OCI-LY7 (cell line): ENCODE data around the gene FSD2.

ENCODE experiments used
- EZH2phosphoT487 ChIP-seq: fragments of 200-600 bp; sonication (generic); IDR thresholded peaks from 2 replicates; pipeline ENCODE4 v1.6.1; 2018; ENCODE audit warnings: low read depth, borderline replicate concordance, mild to moderate bottlenecking, mixed run types, antibody characterized with exemption, low read length, moderate library complexity, mixed read lengths
- TF ChIP-seq, protein P1 (sequence below): fragments of 200-600 bp; sonication (generic); conservative IDR thresholded peaks from 2 replicates; pipeline ENCODE4 v1.5.1; 2014; ENCODE audit warnings: mild to moderate bottlenecking, antibody characterized with exemption, low read length, moderate library complexity, mixed read lengths

DNA sequence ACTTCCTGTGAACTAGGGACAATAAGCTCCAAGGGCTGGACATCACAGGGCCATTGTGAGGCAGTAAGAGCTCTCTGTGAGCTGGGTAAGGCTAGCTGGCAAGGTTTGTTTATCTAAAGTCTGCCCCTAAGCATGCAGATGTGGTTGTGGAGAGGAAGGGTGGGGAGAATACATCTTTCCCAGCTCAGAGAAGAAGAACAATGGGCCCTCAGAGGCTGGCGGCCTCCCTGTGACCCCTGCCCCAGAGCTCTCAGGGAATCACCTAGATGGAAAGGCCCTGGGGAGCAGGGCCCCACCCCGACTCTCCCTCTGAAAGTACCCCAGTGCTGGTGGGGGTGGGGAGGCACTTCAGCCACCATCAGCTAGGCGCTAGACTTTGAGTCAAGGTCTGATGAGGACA, 91.9 kb downstream of the FSD2 start:
- TF ChIP-seq, protein P1, sequence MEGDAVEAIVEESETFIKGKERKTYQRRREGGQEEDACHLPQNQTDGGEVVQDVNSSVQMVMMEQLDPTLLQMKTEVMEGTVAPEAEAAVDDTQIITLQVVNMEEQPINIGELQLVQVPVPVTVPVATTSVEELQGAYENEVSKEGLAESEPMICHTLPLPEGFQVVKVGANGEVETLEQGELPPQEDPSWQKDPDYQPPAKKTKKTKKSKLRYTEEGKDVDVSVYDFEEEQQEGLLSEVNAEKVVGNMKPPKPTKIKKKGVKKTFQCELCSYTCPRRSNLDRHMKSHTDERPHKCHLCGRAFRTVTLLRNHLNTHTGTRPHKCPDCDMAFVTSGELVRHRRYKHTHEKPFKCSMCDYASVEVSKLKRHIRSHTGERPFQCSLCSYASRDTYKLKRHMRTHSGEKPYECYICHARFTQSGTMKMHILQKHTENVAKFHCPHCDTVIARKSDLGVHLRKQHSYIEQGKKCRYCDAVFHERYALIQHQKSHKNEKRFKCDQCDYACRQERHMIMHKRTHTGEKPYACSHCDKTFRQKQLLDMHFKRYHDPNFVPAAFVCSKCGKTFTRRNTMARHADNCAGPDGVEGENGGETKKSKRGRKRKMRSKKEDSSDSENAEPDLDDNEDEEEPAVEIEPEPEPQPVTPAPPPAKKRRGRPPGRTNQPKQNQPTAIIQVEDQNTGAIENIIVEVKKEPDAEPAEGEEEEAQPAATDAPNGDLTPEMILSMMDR: no peak
- TF ChIP-seq EZH2phosphoT487: no peak
